Colonic mucosa (tissue), 4 donors: ENCODE data around the gene SLC9A9. TPM values are rescaled to one million over a fixed set of nuclear protein-coding genes. Genes with fewer than 3 reads are reported as not detected.
A peak's percentile ranks its signal among the peaks of the same experiment; 100 is the strongest.

ENCODE experiments used
- DNase-seq: peaks from one replicate; pipeline ENCODE4 v3.0.0-alpha.2; 2020
- H3K27ac ChIP-seq: fragments of 200-600 bp; one replicate; pipeline ENCODE4 v1.8.0; 2021
- H3K27me3 ChIP-seq: fragments of 200-600 bp; one replicate; pipeline ENCODE4 v1.8.0; 2021
- H3K36me3 ChIP-seq: fragments of 200-600 bp; one replicate; pipeline ENCODE4 v1.8.0; 2021
- H3K4me1 ChIP-seq: fragments of 200-600 bp; one replicate; pipeline ENCODE4 v1.8.0; 2021; ENCODE audit warnings: mild to moderate bottlenecking
- H3K4me3 ChIP-seq: fragments of 200-600 bp; one replicate; pipeline ENCODE4 v1.8.0; 2021
- H3K9ac ChIP-seq, 2 donors: one replicate each; pipeline ENCODE4 v1.7.0; 2013; ENCODE audit warnings: control low read depth in 2 of 2, low read depth in 2 of 2, low read length in 2 of 2
- H3K9me3 ChIP-seq: fragments of 200-600 bp; one replicate; pipeline ENCODE4 v1.8.0; 2021
- CTCF ChIP-seq: fragments of 200-600 bp; IDR thresholded peaks from one replicate; pipeline ENCODE4 v1.8.0; 2022; ENCODE audit warnings: antibody characterized with exemption, mild to moderate bottlenecking
- intact Hi-C: fragments of 100-400 bp; cut with DNase I; formaldehyde crosslinking; loops from one replicate; pipeline ENCODE4 v1.14.1; 2022
- total RNA-seq, 2 donors: library from RNA; stranded (reverse); fragmentation: NEBNext Ultra II Directional in 1 of 2; extraction: Animal tissue kit (Norgen Biotek cat#: 25700) in 1 of 2; gene quantifications; one replicate each; pipeline ENCODE4 v1.2.1, GENCODE V29; 2021
- donor health status: healthy.
- donor health status: DM: no; HTN: no; CAD: no.
- donor health status: DM: no; HTN: no; CAD: no.

Gene SLC9A9
- total RNA-seq, 2 donors from 2014 or later, result 2.5 to 6.5 TPM

- no peaks in the 10 kb centered on the region for H3K4me1 ChIP-seq
- H3K27ac ChIP-seq, result no peak overlapping the region
- no peaks in the 10 kb centered on the region for H3K36me3 ChIP-seq
- intact Hi-C loops, result no loop called here
- no peak overlapping the region for H3K4me3 ChIP-seq
- no peaks in the 10 kb centered on the region for H3K9me3 ChIP-seq
- no peaks in the 10 kb centered on the region for H3K27me3 ChIP-seq
- TF ChIP-seq CTCF, result no peak
- DNase-seq, result no peak
- no peak overlapping the region for H3K9ac ChIP-seq
Measured at GRCh38 chr3:143676747-143677146, 171.5 kb downstream of the SLC9A9 start.

GRCh38 chr3:143676021-143676420 is 172.2 kb downstream of the SLC9A9 start:
- no peak overlapping the region for H3K4me3 ChIP-seq
- no peak overlapping the region for H3K9ac ChIP-seq
- H3K27me3 ChIP-seq, result no peaks in the 10 kb centered on the region
- H3K9me3 ChIP-seq, result no peaks in the 10 kb centered on the region
- no peak for TF ChIP-seq CTCF
- DNase-seq, result no peak
- no peak overlapping the region for H3K27ac ChIP-seq
- H3K4me1 ChIP-seq, result no peaks in the 10 kb centered on the region
- no peaks in the 10 kb centered on the region for H3K36me3 ChIP-seq
- intact Hi-C loops, result no loop called here

- Histone ChIP-seq H3K27ac (no peak overlapping the region), H3K9me3 (no peaks in the 10 kb centered on the region), H3K9ac (no peak overlapping the region), H3K27me3 (no peaks in the 10 kb centered on the region), H3K4me1 (no peaks in the 10 kb centered on the region), H3K4me3 (no peak overlapping the region), H3K36me3 (no peaks in the 10 kb centered on the region)
- peak; percentile 84 for DNase-seq
- TF ChIP-seq CTCF, result peak; percentile 93
- intact Hi-C loops, result no loop called here
Measured at GRCh38 chr3:143674100-143674968, 173.9 kb downstream of the SLC9A9 start.

- H3K27me3 ChIP-seq, result no peaks in the 10 kb centered on the region
- no peak for DNase-seq
- no peaks in the 10 kb centered on the region for H3K36me3 ChIP-seq
- H3K9me3 ChIP-seq, result no peaks in the 10 kb centered on the region
- intact Hi-C loops, result no loop called here
- no peak overlapping the region for H3K4me3 ChIP-seq
- no peak for TF ChIP-seq CTCF
- no peaks in the 10 kb centered on the region for H3K4me1 ChIP-seq
- no peak overlapping the region for H3K9ac ChIP-seq
- H3K27ac ChIP-seq, result no peak overlapping the region
Measured at GRCh38 chr3:143672396-143673165, 175.7 kb downstream of the SLC9A9 start.

- H3K9ac ChIP-seq, result no peak overlapping the region
- H3K9me3 ChIP-seq, result no peaks in the 10 kb centered on the region
- no peaks in the 10 kb centered on the region for H3K4me1 ChIP-seq
- no peak for DNase-seq
- H3K36me3 ChIP-seq, result no peaks in the 10 kb centered on the region
- no peaks in the 10 kb centered on the region for H3K27me3 ChIP-seq
- intact Hi-C loops, result no loop called here
- H3K27ac ChIP-seq, result no peak overlapping the region
- H3K4me3 ChIP-seq, result no peak overlapping the region
- no peak for TF ChIP-seq CTCF
Measured at GRCh38 chr3:143671626-143672025, 176.6 kb downstream of the SLC9A9 start.
